GM19025 (cell line): Measurements from ENCODE around the gene SAAL1.
"Not testable (repeated sequence)": the region's sequence is repeated elsewhere in the genome, so short reads cannot be mapped to it uniquely, and the experiment has no call there.

ENCODE experiments used
- ATAC-seq: cut with Tn5 transposase; IDR thresholded peaks from one replicate; pipeline ENCODE4 v1.9.1; 2021; ENCODE audit warnings: mild to moderate bottlenecking, low read depth, moderate library complexity; ENCODE audit not compliant: unreplicated experiment

Gene SAAL1, protein sequence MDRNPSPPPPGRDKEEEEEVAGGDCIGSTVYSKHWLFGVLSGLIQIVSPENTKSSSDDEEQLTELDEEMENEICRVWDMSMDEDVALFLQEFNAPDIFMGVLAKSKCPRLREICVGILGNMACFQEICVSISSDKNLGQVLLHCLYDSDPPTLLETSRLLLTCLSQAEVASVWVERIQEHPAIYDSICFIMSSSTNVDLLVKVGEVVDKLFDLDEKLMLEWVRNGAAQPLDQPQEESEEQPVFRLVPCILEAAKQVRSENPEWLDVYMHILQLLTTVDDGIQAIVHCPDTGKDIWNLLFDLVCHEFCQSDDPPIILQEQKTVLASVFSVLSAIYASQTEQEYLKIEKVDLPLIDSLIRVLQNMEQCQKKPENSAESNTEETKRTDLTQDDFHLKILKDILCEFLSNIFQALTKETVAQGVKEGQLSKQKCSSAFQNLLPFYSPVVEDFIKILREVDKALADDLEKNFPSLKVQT

DNA sequence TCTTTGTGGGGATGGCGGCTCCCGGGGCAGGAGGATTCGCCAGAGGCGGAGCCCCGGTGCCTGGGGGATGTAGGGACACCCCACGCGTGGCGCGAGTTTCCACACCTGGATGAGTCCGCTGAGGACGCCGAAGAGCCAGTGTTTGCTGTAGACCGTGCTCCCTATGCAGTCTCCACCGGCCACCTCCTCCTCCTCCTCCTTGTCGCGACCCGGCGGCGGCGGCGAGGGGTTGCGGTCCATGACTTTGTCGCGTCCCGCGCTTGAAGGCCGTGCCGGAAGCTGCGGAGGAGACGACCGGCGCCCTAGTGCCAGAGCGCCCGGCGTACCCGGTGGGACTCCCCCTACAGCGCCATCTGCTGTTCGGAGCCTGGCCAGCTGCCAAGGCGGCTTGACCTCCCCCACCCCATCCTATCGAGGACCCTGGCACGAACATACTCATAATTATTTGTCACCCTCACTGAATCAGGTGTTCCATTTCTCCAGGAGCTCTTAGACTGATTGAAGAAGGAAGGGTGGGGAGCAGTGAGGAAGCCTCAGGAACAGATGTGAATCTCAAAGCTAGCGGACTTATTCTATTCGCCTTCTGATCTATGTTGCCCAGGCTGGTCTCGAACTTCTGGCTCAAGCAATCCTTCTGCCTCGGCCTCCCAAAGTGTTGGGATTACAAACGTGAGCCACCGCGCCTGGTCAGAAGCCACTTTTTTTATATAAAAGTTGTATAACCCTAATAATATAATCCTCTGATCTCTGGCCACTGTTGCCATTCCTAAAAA lies at the start of gene SAAL1:
Gene SAAL1, minus strand, starts transcription at position 281 of the 773 bp plus-strand sequence. Its CDS starts 41 bp downstream, at position 240.
- ATAC-seq: peak; percentile 94

DNA sequence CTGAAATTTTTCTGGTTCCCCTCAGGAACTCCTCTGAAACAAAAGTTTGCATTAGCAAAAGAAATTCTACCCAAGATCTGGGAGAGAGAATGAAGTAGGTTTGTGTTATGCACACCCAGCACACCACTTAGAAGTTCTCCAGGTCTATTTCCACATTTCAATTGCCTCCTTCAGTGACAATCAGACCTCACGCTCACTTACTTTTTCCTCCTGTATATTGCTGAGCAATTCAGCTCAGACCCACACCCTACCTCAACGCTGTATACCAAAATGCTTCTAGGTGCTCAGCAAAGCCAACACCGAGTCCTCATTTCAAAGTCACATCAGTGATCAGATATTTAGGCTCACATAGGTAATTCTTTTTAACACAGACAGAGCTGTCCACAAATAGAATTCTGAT lies 45.7 kb upstream of the SAAL1 start:
- no peak for ATAC-seq

DNA sequence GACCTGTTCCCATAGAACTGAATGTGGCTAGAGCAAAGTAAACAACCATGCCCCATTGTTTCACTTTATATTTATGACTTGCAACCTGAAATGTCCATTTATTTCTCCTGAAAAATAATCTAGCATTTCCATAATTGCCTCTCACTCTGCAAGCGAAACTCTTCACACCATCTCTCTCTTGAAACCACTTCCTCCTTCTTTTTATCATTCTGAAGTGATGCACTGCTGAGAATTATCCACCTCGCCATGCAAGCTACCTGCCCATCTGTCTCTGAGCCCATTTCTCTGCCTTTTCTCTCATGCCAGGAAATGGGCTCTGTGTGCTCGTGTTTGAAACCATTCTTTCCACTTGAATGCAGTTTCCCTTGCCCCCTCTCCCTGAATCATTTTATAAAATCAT lies 40.0 kb upstream of the SAAL1 start:
- ATAC-seq: no peak

DNA sequence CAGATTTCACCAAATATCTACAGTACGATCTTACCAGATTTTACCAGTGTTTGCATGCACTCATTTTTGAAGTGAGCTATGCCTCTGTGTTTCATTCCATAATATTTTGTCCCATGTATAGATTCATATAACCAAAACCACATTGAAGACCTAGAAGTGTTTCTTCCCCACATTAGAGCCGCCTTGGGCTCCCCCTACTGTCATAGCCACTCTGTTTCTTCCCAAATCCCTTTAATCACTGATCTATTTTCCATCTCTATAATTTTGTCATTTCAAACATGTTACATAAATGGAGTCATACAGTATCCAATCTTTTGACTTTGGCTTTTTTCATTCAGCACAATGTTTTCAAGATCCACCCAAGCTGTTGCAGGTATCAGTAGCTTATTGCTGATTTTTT lies 39.1 kb upstream of the SAAL1 start:
- no peak for ATAC-seq

DNA sequence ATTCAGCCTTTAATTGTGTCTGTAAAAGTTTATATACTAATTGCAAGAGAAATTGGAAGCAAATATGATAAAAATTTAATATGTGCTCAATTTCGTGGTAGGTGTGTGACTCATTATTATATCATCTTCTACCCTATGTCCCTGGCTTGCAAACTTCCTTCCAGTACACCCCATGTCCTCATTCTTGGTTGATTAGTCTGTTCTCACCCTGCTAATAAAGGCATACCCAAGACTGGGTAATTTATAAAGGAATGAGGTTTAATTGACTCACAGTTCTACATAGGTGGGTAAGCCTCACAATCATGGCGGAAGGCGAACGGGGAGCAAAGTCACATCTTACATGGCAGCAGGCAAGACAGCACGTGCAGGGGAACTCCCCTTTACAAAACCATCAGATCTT lies 38.4 kb upstream of the SAAL1 start:
- ATAC-seq: no peak

DNA sequence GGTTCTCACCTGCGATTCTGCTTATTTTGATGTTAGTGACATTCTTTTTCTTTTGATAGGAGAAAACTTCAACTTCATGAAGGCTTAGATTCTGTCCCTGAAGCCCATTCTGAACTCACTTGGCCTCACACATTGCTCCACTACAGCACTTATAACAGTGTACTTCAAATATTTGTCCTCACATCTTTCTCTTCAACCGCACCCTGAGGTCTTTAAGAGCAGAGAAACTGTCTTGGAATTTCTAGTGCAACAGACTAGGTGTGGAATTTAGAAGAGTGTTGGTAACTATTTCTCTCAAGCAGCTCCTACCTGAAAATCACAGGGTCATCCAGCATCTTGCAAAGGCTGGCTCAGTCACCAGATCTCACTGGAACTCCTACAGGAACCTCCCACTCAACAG lies 34.3 kb upstream of the SAAL1 start:
- no peak for ATAC-seq

DNA sequence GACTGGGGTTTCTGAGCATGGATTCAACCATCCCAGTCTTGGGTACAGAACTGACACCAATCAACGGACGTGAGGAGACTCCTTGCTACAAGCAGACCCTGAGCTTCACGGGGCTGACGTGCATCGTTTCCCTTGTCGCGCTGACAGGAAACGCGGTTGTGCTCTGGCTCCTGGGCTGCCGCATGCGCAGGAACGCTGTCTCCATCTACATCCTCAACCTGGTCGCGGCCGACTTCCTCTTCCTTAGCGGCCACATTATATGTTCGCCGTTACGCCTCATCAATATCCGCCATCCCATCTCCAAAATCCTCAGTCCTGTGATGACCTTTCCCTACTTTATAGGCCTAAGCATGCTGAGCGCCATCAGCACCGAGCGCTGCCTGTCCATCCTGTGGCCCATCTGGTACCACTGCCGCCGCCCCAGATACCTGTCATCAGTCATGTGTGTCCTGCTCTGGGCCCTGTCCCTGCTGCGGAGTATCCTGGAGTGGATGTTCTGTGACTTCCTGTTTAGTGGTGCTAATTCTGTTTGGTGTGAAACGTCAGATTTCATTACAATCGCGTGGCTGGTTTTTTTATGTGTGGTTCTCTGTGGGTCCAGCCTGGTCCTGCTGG lies 31.4 kb upstream of the SAAL1 start:
- ATAC-seq: no peak

DNA sequence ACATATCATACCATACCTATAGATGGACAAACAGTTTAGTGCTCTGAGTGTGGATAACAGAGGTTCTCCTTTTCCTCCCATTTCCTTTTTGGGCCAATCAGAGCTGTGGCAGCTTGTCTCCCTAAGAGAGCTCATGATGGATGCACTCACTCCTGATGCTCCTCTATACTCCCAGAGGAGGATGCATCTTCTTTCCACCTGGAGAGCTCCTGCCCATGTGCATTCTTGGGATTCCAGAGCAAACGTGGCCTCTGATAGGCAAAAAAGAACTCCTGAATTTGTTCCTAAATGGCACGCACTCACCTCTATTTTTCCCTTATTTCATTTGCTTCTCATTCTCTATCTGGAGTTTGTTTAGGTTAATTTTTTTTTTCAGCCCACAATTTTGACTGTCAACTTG lies 29.4 kb upstream of the SAAL1 start:
- ATAC-seq: no peak

DNA sequence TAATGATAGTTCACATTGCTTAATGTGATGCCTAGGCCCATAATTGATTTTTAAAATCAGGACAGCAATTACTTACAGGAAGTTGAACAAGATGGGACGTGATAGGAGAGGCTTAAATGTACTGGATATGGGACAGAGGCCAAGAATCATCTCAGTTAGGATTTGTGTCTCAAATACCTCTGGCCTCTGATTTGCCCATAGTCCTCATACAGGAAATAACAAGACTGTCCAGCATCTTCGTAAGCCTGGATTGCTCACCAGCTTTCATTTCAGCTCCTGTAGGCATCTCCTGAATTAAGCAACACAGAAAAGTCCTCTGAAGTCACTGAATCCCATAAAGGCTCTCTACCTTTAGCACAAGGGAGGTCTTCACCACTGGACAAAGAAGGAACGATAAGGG lies 26.5 kb upstream of the SAAL1 start, which contains the start of gene MRGPRX3:
Gene MRGPRX3, plus strand, starts transcription at position 231 of the 400 bp plus-strand sequence. CDS start 4,632 bp downstream, outside the sequence.
- no peak for ATAC-seq

DNA sequence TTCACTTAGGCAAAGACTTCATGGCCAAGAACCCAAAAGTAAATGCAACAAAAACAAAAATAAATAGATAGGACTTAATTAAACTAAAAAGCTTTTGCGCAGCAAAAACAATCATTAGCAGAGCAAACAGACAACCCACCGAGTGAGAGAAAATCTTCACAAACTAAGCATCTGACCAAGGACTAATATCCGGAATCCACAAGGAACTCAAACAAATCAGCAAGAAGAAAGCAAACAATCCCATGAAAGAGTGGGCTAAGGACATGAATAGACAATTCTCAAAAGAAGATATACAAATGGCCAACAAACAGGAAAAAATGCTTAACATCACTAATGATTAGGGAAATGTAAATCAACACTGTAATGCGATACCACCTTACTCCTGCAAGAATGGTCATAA lies 25.2 kb upstream of the SAAL1 start:
- not testable (repeated sequence) for ATAC-seq

DNA sequence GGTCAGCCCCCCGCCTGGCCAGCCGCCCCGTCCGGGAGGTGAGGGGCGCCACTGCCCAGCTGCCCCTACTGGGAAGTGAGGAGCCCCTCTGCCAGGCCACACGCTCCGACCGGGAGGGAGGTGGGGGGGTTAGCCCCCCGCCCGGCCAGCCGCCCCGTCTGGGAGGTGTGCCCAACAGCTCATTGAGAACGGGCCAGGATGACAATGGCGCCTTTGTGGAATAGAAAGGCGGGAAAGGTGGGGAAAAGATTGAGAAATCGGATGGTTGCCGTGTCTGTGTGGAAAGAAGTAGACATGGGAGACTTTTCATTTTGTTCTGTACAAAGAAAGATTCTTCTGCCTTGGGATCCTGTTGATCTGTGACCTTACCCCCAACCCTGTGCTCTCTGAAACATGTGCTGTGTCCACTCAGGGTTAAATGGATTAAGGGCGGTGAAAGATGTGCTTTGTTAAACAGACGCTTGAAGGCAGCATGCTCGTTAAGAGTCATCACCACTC lies 15.5 kb upstream of the SAAL1 start:
- not testable (repeated sequence) for ATAC-seq

DNA sequence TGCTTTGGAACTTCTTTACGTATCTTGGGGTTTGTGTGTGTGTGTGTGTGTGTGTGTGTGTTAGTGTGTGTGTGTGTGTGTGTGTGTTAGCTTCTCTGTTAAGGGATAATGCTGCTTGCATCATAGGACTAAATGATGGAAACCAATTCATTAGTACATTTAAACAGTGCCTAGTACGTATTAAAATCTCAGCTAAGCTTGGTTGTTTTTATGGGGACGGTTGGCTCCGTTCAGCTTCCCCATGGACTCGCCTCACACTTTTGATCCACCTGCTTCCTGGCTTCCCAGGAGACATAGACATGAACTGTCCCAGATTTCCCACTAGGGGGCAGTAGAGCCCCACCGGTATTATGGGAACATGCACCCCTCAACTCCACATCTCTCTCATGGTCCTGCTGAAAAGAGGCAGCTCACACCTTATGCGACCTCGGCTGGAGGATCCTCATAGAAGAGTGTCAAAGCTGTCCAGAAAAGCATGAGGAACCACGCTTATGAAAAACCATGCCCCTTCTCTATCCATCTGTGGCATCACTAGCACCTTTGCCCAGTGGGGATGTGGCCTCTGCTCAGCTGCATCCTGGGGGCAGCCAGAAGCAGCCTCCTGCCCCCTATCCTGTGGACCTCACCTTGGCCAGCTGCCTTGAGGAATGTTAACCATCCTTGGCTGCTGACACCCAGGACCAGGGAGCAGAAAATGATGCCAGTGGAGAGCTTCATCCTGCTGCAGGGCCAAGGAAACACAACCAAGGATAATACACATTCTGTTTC lies 9.7 kb upstream of the SAAL1 start:
- ATAC-seq: no peak

DNA sequence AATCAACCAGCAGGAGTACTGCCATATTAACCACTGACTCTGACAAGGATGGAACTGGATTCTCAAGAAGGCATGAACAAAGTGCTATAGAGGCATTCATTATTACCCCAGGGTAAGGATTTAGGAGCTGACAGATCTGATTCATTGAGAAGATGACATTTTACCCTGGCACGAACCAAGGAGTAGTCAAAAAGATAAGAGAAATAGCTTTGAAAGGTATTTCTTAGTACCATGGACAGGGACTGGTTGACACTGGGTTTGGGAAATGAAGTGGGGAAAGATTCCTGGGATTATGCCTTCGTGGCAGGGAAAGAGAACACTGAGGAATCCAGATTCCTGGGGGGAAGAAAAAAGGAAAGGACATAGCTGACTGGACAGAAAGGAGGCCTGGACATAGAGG lies 5.1 kb upstream of the SAAL1 start:
- no peak for ATAC-seq

DNA sequence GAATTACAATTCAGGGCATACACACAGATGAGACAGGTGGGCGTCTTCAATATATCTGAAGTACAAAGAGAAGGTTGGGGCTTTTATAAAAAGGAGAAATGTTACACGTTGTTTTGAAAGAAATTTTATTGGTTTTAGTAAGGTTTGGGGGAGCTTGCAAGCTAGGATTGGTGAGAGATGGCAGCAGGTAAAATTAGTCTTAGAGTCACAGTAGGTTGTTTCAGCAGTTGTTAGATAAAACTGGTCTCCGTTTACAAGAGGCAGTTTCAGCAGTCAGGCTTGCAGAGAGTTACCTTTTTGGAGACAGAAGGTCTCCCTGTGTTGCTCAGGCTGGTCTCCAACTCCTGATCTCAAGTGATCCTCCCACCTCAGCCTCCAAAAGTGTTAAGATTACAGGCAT lies 2.4 kb upstream of the SAAL1 start:
- ATAC-seq: no peak

DNA sequence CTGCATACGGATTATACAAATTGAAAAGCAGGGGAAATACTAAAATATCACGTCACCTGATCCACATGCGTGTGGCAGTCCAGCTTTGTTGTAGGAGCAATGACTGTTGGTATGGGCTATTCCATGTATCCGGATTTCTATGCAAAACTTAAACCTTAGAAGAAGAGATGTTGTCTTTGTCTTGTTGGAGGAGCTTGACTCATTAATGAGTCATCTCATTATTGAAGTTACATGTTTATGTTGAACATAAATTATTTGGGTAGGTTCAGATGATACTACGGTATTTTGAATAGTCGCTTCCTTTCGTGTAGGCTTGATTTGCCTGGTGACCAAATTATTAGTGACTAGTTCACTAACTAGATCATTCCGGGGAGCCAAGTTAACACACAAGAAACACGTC lies 806 bp upstream of the SAAL1 start:
- no peak for ATAC-seq

DNA sequence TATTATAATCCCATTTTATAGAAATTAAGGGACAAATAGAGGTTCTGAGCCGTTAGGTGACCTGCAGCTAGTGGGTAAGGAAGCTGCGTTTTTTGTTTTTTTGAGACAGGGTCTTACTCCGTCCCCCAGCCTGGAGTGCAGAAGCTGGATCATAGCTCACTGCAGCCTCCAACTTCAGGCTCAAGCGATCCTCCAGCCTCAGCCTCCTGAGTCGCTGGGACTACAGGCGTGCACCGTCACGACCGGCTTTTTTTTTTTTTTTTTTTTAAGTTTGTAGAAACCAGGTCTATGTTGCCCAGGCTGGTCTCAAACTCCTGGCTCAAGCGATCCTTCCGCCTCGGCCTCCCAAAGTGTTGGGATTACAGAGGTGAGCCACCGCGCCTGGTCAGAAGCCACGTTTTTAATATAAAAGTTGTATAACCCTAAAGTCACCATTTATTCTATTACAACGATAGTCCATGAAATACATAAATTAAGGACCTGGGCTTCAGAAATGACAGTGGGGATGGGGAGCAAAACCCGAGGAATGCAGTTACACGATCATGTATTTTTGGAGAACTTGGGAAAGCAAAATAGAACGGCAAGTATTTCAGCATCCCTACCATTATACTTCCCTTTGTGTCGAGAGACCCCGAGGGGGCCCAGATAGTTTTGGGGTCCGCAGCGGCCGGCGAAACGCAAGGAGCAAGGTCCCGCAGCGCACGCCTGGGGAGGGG lies 638 bp downstream of the SAAL1 start:
- ATAC-seq: no peak

DNA sequence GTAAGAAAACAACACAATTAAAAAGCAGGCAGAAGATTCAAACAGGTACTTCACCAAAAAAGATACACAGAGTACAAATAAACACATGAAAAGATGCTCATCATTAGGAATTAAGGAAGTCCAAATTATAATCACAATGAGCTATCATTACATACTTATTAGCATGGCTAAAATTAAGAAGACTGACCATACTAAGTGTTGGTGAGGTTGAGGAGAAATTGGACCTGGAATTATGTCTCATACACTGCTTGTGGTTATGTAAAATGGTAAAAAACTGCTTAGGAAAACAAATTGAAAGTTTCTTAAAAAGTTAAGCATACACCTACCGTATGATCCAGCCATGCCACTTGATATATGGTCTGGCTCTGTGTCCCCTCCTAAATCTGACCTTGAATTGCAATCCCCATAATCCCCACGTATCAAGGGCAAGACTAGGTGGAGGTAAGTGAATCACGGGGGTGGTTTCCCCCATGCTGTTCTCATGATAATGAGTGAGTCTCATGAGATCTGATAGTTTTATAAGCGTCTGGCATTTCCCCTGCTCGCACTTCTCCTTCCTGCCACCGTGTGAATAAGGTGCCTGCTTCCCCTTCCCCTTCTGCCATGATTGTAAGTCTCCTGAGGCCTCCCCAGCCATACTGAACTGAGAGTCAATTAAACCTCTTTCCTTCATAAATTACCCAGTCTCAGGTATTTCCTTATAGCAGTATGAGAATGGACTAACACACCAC lies 4.8 kb downstream of the SAAL1 start:
- ATAC-seq: no peak

DNA sequence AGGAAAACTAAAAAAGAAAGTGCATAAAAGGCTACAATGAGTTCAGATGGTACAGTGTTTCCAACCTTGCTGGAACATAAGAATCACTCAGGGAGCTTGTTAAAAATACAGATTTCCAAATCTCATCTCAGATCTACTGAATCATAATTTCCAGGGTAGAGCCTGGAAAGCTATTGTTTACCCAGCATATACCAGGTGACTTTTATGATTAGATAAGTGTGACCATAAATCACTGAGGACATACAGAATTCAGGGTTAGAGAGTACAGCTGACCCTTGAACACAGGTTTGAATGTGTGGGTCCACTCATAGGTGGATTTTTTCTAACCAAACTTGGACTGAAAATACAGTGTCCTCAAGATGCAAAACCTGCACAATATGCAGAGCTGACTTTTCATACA lies 11.9 kb downstream of the SAAL1 start:
- no peak for ATAC-seq

DNA sequence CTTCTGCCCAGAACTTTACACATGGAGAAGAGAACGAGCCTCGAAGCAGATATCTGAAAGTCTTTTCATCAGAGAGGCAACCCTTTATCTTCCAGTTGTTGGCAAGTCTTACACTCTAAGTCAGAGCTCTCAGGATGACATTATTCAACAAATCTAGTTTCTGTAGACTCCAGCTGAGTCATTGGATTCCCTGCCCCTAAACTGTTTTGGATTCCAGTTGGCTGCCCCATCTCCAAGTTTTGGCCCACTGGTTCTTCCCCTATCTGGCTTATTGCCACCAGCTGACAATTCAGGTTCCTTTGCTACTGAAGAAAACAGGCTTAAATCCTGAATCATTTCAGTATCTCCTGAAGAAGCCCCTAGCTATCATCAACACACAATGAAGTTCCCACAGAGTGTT lies 14.2 kb downstream of the SAAL1 start:
- ATAC-seq: no peak
